ENCODE data around the gene ENO1.
A peak's percentile ranks its signal among the peaks of the same experiment; 100 is the strongest.

ENO1 gene

DNA sequence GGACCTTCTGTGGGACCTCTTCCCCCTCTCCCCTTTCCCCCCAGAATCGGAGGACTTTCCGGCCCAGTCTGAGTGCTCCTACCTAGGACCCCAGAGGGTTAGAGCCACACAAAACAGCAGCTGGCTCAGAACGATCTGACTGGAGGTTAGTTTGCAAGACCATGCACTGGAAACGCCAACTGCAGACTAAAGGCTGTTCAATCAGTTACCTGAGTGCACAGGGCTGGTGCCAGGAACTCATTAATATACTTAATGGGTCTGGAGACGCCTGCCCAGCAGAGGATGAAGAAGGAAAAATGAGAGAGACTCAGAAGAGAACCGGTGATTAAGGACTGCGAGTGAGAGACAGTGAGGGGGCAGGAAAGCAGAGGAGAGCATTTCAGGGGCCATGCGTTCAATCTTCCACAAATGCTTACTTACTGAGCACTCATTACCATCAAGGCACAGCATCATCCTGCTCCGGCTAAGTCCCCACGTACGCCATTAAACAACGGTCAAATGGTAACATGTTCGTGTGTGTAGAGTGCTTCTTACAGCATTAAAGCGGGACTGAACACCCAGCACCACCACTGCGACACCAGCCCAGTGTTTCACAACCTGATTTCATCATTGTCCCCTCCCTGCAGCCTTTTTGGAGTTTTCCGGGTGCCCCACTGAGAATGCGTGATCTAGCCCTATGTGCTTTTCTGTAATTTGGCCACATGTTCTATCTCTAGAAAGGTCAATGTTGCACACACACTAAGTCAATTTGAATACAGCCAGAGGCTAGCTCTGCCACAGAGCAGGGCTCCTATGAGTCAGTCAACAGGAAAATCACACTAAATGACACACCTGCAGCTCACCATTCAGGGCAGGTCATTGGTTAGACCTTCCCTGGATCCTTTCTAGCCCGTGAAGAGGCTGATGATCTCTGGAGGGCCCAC lies 7.6 kb downstream of the ENO1 start:
- no peak for DNase-seq (ENCODE audit: low spot score)

- DNase-seq (ENCODE audit: low spot score): no peak
Observed at GRCh38 chr1:8870103-8870502, 8.4 kb downstream of the ENO1 start.

DNA sequence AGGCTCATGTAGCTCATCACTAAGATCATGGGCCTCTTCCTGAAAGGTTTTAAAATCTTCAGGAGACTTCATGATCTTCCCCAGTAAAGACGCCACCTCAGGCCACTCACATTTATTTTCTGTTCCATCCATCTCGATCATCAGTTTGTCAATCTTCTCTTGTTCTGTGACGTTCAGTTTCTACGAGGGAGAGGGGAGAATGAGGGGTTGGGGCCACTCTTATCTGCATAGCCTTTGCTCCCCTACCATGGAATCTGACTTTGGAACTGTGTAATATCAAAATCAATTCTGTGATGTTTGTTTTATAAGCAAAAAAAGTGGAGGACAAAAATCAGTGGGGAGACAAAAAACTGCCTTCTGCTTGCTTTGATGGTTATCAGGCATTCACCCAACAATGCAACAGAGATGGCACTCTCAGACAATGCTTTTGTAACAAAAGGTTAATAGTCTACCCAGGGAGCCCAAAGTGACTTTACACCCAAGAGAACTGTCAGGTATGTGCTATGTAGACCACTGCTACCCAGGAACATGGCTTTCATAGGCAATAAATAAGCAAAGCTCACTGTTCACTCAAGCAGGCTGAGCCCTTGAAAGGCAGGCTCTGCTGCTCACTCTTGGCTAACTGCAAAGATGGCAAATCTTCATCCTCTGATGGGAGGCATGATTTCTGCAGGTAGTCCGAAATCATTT lies 10.5 kb downstream of the ENO1 start:
- DNase-seq (ENCODE audit: low spot score): no peak

GRCh38 chr1:8866792-8867415 lies 11.6 kb downstream of the ENO1 start:
- DNase-seq (ENCODE audit: low spot score): no peak

- no peak for DNase-seq (ENCODE audit: low spot score)
Observed at GRCh38 chr1:8866173-8866791, 12.2 kb downstream of the ENO1 start.

DNA sequence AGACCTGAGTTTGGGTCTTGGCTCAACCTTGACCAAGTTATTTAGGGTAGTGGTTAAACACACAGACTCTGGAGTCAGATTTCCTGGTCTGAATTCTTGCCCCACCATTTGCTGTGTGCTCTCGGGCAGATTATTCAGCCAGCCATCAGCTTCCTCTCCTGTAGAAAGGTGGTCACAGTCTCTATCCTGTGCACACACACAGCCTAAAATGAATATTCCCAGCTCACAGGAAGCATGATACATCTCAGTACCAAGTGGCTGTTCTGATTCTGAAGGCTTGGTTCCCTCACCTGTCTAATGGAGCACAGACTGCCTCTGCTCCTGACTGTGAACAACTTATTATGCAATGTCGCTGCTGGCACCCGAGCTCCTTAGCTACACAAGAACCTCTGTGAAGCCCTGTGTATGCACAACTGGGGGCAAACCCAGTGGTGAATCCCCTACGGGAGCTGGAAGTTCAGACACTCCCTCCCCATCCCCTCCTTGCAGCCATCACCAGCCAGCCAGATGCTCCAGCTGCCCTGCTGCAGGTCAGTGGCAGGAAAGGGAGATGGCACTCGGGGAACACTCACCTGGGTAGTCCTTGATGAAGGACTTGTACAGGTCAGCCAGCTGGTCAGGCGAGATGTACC lies 13.7 kb downstream of the ENO1 start:
- no peak for DNase-seq (ENCODE audit: low spot score)

- DNase-seq (ENCODE audit: low spot score): no peak
Observed at GRCh38 chr1:8863794-8864233, 14.7 kb downstream of the ENO1 start.

GRCh38 chr1:8863138-8863537 lies 15.3 kb downstream of the ENO1 start:
- no peak for DNase-seq (ENCODE audit: low spot score)

DNA sequence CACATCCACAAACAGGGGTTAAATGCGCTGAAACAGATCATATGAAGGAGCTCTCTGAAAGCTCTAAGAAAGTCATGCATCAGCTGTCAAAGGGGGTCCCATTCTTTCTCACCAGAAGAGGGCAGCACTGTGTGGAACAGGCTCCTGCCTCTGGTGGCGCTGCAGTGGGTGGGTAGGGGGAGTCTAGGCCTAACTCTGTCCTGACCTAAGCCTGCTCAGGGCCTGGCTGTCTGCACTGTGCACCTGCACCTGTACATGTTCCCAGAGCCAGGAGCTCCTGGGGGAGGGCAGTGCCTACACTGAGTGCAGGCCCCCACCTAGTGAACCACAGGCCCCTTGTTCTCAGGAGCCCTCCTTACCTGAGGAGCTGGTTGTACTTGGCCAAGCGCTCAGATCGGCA lies 16.0 kb downstream of the ENO1 start:
- DNase-seq (ENCODE audit: low spot score): no peak

DNA sequence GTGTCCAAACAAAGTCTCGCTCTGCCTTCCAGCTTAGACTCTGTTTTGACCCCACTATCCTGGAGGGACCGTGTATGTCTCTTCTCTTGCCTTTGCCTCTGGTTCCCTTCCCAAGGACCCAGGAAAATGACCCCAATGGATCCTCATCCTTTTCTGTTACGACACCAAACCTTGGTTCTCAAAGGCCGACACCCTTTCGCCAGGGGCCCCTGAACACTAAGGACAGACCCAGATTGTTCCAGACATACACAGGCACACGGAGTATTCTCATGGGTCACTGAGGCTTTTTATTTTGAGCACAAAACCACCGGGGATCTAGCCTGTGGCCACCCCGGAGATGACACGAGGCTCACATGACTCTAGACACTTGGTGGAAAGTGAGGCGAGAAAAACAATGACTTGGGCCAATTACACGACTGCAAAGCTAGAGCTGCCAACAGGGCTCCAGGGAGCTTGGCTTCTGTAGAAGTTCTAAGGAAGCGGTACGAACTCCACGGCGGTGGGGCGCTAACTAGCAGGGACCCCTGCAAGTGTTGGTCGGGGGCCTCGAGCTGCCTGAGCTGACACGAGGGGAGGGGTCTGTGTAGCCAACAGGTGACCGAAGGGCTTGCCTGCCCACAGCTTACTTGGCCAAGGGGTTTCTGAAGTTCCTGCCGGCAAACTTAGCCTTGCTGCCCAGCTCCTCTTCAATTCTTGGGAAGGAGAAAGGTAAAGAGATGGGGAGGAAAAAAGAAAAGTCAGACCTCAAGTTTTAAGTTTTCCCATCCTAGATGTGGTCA lies 17.6 kb downstream of the ENO1 start:
- no peak for DNase-seq (ENCODE audit: low spot score)

GRCh38 chr1:8858888-8859706 lies 19.4 kb downstream of the ENO1 start:
- no peak for DNase-seq (ENCODE audit: low spot score)

DNA sequence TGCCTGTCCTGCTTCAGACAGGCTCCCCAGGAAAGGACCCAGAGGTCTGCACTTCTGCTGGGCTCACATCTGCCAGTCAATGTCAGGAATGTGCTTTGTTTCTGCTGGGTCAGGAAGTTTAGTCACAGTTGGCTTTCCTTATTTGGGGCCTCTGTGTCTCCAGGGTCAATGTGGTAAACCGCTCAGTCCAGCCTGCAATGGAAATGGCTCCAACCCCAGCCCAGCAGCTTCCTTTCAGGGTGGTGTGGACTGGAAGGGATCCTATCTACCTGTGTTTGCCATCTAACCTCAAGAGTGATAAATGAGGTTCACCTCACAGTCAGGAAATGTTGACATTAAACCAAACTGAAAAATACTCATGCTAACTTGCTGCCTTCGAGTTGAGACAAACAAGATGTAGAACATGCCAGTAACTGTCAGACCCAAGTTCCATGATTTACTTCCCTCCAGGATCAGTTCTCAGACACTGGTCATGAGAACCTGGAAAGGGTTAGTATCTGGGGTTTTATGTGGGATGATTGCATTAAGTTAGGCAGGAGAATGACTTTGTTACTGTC lies 20.3 kb downstream of the ENO1 start:
- DNase-seq (ENCODE audit: low spot score): no peak

DNA sequence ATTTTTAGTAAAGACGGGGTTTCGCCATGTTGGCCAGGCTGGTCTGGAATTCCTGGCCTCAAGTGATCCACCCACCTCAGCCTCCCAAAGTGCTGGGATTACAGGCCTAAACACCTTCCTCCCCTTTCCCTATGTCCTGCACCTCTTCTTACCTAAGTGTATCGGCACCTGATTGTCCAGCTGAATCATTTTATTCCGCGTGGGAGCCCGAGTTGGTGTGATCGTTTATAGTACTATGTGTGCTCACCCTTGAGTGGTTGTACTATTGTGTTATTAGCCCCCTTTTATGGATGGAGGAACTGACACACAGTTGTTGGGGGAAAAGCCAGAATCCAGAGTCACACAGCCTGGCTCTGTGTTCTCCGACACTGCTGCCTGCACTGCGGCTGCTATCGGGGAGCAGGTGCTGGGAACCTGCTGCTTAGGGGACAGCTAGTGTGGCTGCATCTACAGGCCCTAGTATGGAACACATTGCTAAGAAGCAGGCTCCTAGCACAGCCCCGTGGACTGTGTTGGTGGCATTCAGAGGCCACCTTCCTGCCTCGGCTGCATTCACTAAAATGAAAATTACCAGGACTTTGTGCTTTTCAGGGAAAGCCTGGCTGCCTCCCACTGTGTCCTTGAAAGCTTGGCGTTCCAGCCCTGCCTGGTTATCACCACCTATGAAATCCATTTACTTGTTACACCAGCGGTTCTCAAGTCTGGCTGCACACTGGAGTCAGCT lies 21.6 kb downstream of the ENO1 start:
- DNase-seq (ENCODE audit: low spot score): no peak

DNA sequence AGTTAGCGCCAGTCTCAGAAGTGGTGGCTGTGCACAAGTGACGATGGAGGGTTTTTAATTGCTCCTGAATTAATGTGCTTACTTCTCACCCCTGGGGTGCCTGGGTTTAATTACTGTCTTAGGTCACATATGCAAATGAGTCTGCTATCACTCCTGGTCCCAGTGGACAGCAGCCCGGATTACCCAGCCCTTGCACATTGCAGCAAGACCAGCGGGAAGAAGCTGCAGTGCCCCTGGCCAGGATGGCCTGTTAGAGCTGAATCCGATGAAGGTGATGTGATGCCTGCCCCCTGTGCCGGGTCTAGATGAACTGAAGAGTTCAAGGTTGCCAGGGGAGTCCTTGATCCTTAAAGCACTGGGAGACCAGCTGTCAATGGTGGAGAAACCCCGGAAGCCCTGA lies 24.2 kb downstream of the ENO1 start:
- DNase-seq (ENCODE audit: low spot score): no peak

DNA sequence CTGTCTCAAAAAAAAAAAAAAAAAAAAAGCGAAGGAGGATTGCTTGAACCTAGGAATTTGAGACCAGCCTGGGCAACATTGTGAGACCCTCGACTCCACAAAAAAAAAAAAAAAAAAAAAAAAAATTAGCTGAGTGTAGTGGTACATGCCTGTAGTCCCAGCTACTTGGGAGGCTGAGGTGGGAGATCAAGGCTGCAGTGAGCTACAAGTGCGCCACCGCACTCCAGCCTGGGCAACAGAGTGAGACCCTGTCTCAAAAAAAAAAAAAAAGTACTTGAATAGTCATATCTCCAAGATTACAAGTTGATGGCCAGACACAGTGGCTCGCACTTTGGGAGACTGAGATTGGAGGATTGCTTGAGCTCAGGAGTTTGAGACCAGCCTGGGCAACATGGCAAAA lies 27.4 kb downstream of the ENO1 start:
- DNase-seq (ENCODE audit: low spot score): no peak

- peak; percentile 91 for DNase-seq (ENCODE audit: low spot score)
Observed at GRCh38 chr1:8848663-8849386, 29.7 kb downstream of the ENO1 start.

DNA sequence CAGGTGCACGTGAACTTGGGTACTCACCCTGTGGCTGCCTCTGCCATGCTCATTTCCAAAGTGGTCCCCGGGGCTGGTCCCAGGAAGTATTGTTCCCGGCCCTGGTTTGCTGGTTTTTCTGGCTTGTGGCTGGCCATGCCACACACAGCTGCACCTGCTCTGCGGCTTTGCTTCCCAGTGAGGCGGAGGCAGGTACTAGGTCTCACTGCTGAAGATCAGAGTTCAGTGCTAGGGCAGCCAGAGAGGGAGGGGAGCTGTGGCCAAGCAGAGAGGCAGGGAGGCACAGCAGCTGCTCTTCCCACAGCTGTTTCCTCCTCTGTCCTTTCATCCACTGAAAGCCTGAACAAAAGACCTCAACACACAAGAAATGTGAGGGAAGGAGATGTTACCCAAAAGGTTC lies 30.5 kb downstream of the ENO1 start:
- no peak for DNase-seq (ENCODE audit: low spot score)

GRCh38 chr1:8846263-8846662 lies 32.2 kb downstream of the ENO1 start:
- no peak for DNase-seq (ENCODE audit: low spot score)
